Measurements from ENCODE around the gene MYO3B.
A peak's percentile ranks its signal among the peaks of the same experiment; 100 is the strongest.

The MYO3B gene

GRCh38 chr2:170306293-170306873 is 128.4 kb downstream of the MYO3B start:
- no peak for DNase-seq

GRCh38 chr2:170307052-170307451 is 129.1 kb downstream of the MYO3B start:
- no peak for DNase-seq

GRCh38 chr2:170307555-170308351 is 129.8 kb downstream of the MYO3B start:
- DNase-seq = no peak

- no peak for DNase-seq
Observed at GRCh38 chr2:170310876-170311502, 133.0 kb downstream of the MYO3B start.

- DNase-seq = no peak
Observed at GRCh38 chr2:170313347-170313991, 135.5 kb downstream of the MYO3B start.

GRCh38 chr2:170313992-170314348 is 136.0 kb downstream of the MYO3B start:
- no peak for DNase-seq

GRCh38 chr2:170314744-170315447 is 136.9 kb downstream of the MYO3B start:
- no peak for DNase-seq

- no peak for DNase-seq
Observed at GRCh38 chr2:170320948-170321347, 143.0 kb downstream of the MYO3B start.

GRCh38 chr2:170321526-170321925 is 143.6 kb downstream of the MYO3B start:
- DNase-seq = no peak

GRCh38 chr2:170322140-170322766 is 144.3 kb downstream of the MYO3B start:
- no peak for DNase-seq

- no peak for DNase-seq
Observed at GRCh38 chr2:170323743-170324142, 145.8 kb downstream of the MYO3B start.

GRCh38 chr2:170324640-170325046 is 146.7 kb downstream of the MYO3B start:
- peak; percentile 28 for DNase-seq

- DNase-seq = no peak
Observed at GRCh38 chr2:170330881-170331280, 152.9 kb downstream of the MYO3B start.

- DNase-seq = no peak
Observed at GRCh38 chr2:170332676-170333402, 154.9 kb downstream of the MYO3B start.

- no peak for DNase-seq
Observed at GRCh38 chr2:170335351-170335750, 157.4 kb downstream of the MYO3B start.

- DNase-seq = no peak
Observed at GRCh38 chr2:170336408-170336807, 158.5 kb downstream of the MYO3B start.

- DNase-seq = no peak
Observed at GRCh38 chr2:170336916-170337315, 159.0 kb downstream of the MYO3B start.

- DNase-seq = no peak
Observed at GRCh38 chr2:170339322-170339721, 161.4 kb downstream of the MYO3B start.

- no peak for DNase-seq
Observed at GRCh38 chr2:170339750-170340692, 162.1 kb downstream of the MYO3B start.

- no peak for DNase-seq
Observed at GRCh38 chr2:170340693-170341068, 162.7 kb downstream of the MYO3B start.
